Measurements from ENCODE around the gene DNAH6.
"Not testable (repeated sequence)": the region's sequence is repeated elsewhere in the genome, so short reads cannot be mapped to it uniquely, and the experiment has no call there.

DNAH6 gene

DNA sequence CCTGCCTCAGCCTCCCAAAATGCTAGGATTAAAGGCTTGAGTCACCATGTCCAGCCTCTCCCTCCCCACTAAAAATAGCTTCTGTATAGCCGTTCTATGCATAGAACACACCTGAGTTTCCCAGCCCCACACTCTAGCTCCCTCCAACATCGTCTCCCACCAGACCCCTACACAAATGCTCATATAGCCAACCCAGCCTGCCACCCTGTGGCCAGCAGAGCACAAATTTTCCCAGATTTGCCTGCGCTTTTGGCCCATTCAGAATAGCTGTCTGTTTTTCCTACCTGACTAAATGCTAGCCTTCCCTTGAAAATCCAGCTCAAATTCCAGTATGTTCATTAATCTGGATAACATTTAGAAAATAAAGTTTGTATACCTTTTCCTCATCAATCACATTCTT is 341.8 kb downstream of the DNAH6 start:
- TF ChIP-seq, protein P1, sequence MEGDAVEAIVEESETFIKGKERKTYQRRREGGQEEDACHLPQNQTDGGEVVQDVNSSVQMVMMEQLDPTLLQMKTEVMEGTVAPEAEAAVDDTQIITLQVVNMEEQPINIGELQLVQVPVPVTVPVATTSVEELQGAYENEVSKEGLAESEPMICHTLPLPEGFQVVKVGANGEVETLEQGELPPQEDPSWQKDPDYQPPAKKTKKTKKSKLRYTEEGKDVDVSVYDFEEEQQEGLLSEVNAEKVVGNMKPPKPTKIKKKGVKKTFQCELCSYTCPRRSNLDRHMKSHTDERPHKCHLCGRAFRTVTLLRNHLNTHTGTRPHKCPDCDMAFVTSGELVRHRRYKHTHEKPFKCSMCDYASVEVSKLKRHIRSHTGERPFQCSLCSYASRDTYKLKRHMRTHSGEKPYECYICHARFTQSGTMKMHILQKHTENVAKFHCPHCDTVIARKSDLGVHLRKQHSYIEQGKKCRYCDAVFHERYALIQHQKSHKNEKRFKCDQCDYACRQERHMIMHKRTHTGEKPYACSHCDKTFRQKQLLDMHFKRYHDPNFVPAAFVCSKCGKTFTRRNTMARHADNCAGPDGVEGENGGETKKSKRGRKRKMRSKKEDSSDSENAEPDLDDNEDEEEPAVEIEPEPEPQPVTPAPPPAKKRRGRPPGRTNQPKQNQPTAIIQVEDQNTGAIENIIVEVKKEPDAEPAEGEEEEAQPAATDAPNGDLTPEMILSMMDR (IDR thresholded peaks at IDR 0.05; ENCODE audit: low read depth, low read length, missing control alignments): peak; percentile 34
- H3K4me3 ChIP-seq (replicated peaks; ENCODE audit: low read depth, low read length): no peak overlapping the region
- DNase-seq (ENCODE audit: extremely low read depth, low read depth): no peak

DNA sequence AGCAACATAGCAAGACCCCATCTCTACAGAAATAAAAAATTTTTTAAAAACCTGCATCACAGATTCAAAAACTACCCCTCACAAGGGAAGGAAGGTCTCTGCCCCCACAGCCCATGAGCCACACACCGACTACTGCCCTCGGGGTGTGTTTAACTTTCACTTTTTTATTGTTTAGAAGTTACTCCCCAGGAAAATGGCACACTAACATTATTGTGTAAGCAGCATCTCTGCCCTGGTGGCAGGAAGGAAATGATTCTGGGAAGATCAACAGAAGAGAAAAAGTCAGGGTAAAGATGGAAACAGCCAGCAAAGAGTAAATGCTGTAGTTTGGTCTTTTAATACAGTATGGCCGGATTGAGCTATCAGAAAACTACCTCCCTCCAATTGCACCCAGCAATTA is 342.6 kb downstream of the DNAH6 start:
- no peak overlapping the region for H3K4me3 ChIP-seq (replicated peaks; ENCODE audit: low read depth, low read length)
- DNase-seq (ENCODE audit: extremely low read depth, low read depth): no peak
- TF ChIP-seq, protein P1 (IDR thresholded peaks at IDR 0.05; ENCODE audit: low read depth, low read length, missing control alignments): no peak

DNA sequence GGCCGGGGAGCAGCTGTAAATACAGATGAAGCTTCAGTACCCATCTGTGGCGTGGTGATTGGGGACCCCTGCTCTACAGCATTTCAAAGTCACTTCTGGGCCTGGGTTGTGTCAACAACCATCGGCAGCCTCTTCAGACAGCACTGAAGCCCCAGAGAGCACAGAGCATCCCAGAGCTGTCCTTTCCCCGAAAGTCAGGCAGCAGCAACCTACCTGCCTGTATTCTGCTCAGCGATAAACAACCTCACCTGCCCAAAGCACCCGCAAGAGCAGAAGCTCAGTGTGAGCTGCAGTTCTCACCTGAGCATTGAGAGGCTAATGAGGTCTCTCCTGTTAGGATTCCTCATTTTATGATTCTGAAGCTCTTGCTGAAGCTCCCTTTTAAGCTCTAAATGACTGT is 345.2 kb downstream of the DNAH6 start:
- H3K4me3 ChIP-seq (replicated peaks; ENCODE audit: low read depth, low read length): no peak overlapping the region
- DNase-seq (ENCODE audit: extremely low read depth, low read depth): no peak
- TF ChIP-seq, protein P1 (IDR thresholded peaks at IDR 0.05; ENCODE audit: low read depth, low read length, missing control alignments): no peak

DNA sequence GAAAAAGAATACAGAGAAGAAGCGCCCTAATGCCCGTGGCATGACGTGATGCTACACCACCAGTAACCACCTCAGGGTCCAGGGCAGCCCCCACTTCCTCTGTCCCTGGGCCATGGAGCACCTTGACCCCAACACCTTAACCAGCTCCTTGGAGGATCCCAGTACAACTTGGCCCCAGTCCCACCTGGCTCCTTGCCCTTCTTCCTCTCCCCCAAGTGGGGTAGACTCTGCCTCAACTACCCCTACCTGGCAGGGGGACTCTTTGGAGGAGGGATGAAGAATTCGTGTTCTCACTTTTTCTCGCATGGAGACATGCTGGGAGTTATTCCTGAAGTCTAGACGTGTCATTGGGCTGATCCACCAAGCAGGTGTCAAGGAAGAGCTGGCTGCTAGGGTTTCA is 345.7 kb downstream of the DNAH6 start:
- H3K4me3 ChIP-seq (replicated peaks; ENCODE audit: low read depth, low read length): no peak overlapping the region
- no peak for DNase-seq (ENCODE audit: extremely low read depth, low read depth)
- TF ChIP-seq, protein P1 (IDR thresholded peaks at IDR 0.05; ENCODE audit: low read depth, low read length, missing control alignments): no peak

DNA sequence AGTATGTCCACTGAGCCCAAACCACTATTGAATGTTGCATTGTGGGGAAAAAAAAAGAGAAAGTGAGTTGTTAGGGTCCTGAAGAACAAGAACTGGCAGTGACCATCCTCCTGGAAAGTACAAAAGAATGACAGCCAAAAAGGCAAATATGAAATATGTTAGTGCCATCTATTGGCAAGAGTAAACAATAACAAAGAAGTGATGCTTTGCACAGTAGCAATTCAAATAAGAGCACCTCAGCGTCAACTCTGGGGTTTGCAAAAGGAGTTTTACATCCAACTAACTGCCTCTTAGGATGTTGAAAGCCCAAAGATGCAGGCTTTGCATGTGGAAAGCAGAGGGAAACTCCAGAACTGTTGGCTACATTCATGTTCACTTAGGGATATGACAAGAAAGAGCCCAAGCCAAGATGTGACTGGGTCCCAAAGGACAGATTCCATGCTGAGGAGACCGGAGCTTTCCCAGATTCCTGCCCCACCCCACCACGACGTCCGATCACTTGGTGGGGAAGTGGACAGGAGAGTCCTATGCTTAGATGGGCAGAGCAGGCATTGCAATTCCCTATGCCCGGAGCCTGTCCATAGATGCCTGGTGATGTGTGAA is 349.0 kb downstream of the DNAH6 start:
- TF ChIP-seq, protein P1 (IDR thresholded peaks at IDR 0.05; ENCODE audit: low read depth, low read length, missing control alignments): peak; percentile 26
- DNase-seq (ENCODE audit: extremely low read depth, low read depth): no peak
- no peak overlapping the region for H3K4me3 ChIP-seq (replicated peaks; ENCODE audit: low read depth, low read length)

DNA sequence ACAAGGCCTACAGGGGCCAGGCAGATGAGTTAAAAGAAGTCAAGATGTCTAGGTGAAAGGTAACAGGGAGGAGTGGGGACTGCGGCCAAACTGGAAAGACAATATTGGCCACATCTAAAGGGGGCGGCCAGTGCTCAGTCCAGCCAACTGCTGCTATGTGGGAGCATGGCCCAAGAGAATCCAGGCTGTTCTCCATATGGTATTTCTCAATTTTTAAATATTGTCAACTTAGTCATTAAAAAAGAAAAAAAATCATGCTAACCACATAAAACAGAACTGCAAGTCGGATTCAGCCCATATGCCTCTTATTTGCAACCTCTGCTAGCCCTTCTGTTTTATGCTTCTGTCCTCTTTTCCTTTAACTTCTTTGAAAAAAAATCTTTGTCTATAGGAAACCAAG is 349.8 kb downstream of the DNAH6 start:
- no peak overlapping the region for H3K4me3 ChIP-seq (replicated peaks; ENCODE audit: low read depth, low read length)
- no peak for DNase-seq (ENCODE audit: extremely low read depth, low read depth)
- TF ChIP-seq, protein P1 (IDR thresholded peaks at IDR 0.05; ENCODE audit: low read depth, low read length, missing control alignments): no peak

DNA sequence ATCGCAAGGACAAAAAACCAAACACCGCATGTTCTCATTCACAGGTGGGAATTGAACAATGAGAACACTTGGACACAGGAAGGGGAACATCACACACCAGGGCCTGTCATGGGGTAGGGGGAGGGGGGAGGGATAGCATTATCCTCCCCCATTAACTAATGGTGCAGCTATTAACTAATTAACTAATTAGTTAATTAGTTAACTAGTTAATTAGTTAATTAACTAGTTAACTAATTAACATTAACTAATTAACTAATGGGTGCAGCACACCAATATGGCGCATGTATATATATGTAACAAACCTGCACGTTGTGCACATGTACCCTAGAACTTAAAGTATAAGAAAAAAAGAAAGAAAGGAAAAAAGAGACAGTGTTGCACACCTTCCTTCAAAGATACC is 352.0 kb downstream of the DNAH6 start:
- DNase-seq (ENCODE audit: extremely low read depth, low read depth); H3K4me3 ChIP-seq (replicated peaks; ENCODE audit: low read depth, low read length): not testable (repeated sequence)
